ENCODE measurements around the gene PLA2G2E.

The PLA2G2E gene

GRCh38 chr1:19925342-19926070 is 2.1 kb upstream of the PLA2G2E start:
- DNase-seq (ENCODE audit: low read depth), result no peak
- in situ Hi-C loops (cut with HindIII; ENCODE audit: low sequenced_read_pairs), result no loop called here
- H3K4me3 ChIP-seq (ENCODE audit: low read depth, low read length), result no peak overlapping the region
- TF ChIP-seq CTCF (IDR thresholded peaks at IDR 0.05; ENCODE audit: low read depth, low read length, missing control alignments), result no peak

- no peak for TF ChIP-seq CTCF (IDR thresholded peaks at IDR 0.05; ENCODE audit: low read depth, low read length, missing control alignments)
- DNase-seq (ENCODE audit: low read depth), result no peak
- no peak overlapping the region for H3K4me3 ChIP-seq (ENCODE audit: low read depth, low read length)
- in situ Hi-C loops (cut with HindIII; ENCODE audit: low sequenced_read_pairs), result no loop called here
These were observed 533 bp upstream of the PLA2G2E start for GRCh38 chr1:19923953-19924346.

- no peak for DNase-seq (ENCODE audit: low read depth)
- TF ChIP-seq CTCF (IDR thresholded peaks at IDR 0.05; ENCODE audit: low read depth, low read length, missing control alignments), result no peak
- in situ Hi-C loops (cut with HindIII; ENCODE audit: low sequenced_read_pairs), result no loop called here
- no peak overlapping the region for H3K4me3 ChIP-seq (ENCODE audit: low read depth, low read length)
These were observed 1.3 kb downstream of the PLA2G2E start for GRCh38 chr1:19922015-19922688.

GRCh38 chr1:19921310-19921709 is 2.1 kb downstream of the PLA2G2E start:
- no peak overlapping the region for H3K4me3 ChIP-seq (ENCODE audit: low read depth, low read length)
- in situ Hi-C loops (cut with HindIII; ENCODE audit: low sequenced_read_pairs), result no loop called here
- TF ChIP-seq CTCF (IDR thresholded peaks at IDR 0.05; ENCODE audit: low read depth, low read length, missing control alignments), result no peak
- no peak for DNase-seq (ENCODE audit: low read depth)

GRCh38 chr1:19920132-19920710 is 3.2 kb downstream of the PLA2G2E start:
- in situ Hi-C loops (cut with HindIII; ENCODE audit: low sequenced_read_pairs), result no loop called here
- DNase-seq (ENCODE audit: low read depth), result no peak
- H3K4me3 ChIP-seq (ENCODE audit: low read depth, low read length), result no peak overlapping the region
- no peak for TF ChIP-seq CTCF (IDR thresholded peaks at IDR 0.05; ENCODE audit: low read depth, low read length, missing control alignments)

GRCh38 chr1:19918057-19918456 is 5.4 kb downstream of the PLA2G2E start:
- H3K4me3 ChIP-seq (ENCODE audit: low read depth, low read length), result no peak overlapping the region
- DNase-seq (ENCODE audit: low read depth), result peak; percentile 76
- peak; percentile 93 for TF ChIP-seq CTCF (IDR thresholded peaks at IDR 0.05; ENCODE audit: low read depth, low read length, missing control alignments)
- in situ Hi-C loops (cut with HindIII; ENCODE audit: low sequenced_read_pairs), result no loop called here
